Islet of Langerhans (tissue), 1 donor: Measurements from ENCODE around the gene CORO7.
"Not testable (repeated sequence)": the region's sequence is repeated elsewhere in the genome, so short reads cannot be mapped to it uniquely, and the experiment has no call there.

Experiments used
- FAIRE-seq: peaks from one replicate; lab custom pipeline; 2011; peaks lifted over from hg19 to GRCh38; lab: Jason Lieb, UNC

CORO7 gene

GRCh38 chr16:4352843-4353242 lies 63.6 kb downstream of the CORO7 start:
- no peak for FAIRE-seq

- FAIRE-seq: no peak
Measured at GRCh38 chr16:4351880-4352279, 64.5 kb downstream of the CORO7 start.

- no peak for FAIRE-seq
Measured at GRCh38 chr16:4350787-4351659, 65.4 kb downstream of the CORO7 start, which contains the start of gene PAM16. Gene PAM16 (minus strand): TSS chr16:4351321. CDS start chr16:4351234, 87 bp downstream.

GRCh38 chr16:4350365-4350786 lies 66.0 kb downstream of the CORO7 start:
- FAIRE-seq: no peak

GRCh38 chr16:4349332-4349731 lies 67.1 kb downstream of the CORO7 start:
- FAIRE-seq: no peak

GRCh38 chr16:4347765-4348509 lies 68.5 kb downstream of the CORO7 start:
- no peak for FAIRE-seq

- no peak for FAIRE-seq
Measured at GRCh38 chr16:4347010-4347409, 69.4 kb downstream of the CORO7 start.

- FAIRE-seq: no peak
Measured at GRCh38 chr16:4345836-4346781, 70.3 kb downstream of the CORO7 start.

GRCh38 chr16:4344983-4345835 lies 71.2 kb downstream of the CORO7 start:
- no peak for FAIRE-seq

GRCh38 chr16:4344300-4344982 lies 72.0 kb downstream of the CORO7 start:
- not testable (repeated sequence) for FAIRE-seq

GRCh38 chr16:4342866-4343744 lies 73.3 kb downstream of the CORO7 start:
- FAIRE-seq: no peak

- FAIRE-seq: no peak
Measured at GRCh38 chr16:4341250-4341649, 75.1 kb downstream of the CORO7 start.

- no peak for FAIRE-seq
Measured at GRCh38 chr16:4340443-4340842, 76.0 kb downstream of the CORO7 start.

GRCh38 chr16:4339909-4340308 lies 76.5 kb downstream of the CORO7 start:
- FAIRE-seq: no peak

- no peak for FAIRE-seq
Measured at GRCh38 chr16:4339455-4339854, 76.9 kb downstream of the CORO7 start.

- no peak for FAIRE-seq
Measured at GRCh38 chr16:4338712-4339299, 77.6 kb downstream of the CORO7 start.

GRCh38 chr16:4338125-4338582 lies 78.2 kb downstream of the CORO7 start:
- no peak for FAIRE-seq

- no peak for FAIRE-seq
Measured at GRCh38 chr16:4337540-4338088, 78.8 kb downstream of the CORO7 start.
